Chondrocyte (in vitro differentiated cells): ENCODE data around the gene ZNF775. TPM values are rescaled to one million over a fixed set of nuclear protein-coding genes. Genes with fewer than 3 reads are reported as not detected.

Source experiments
- DNase-seq: peaks from one replicate; pipeline ENCODE4 v3.0.0; 2021; ENCODE audit warnings: mixed read lengths, low spot score
- H3K27ac Mint-ChIP-seq: one replicate; pipeline ENCODE4 v1.8.0; 2021; ENCODE audit warnings: mild to moderate bottlenecking, moderate library complexity, mixed read lengths; ENCODE audit not compliant: unreplicated experiment
- H3K27me3 Mint-ChIP-seq: 2 replicates; pipeline ENCODE4 v1.8.0; 2021; ENCODE audit warnings: low read depth, mixed read lengths
- H3K36me3 Mint-ChIP-seq: 2 replicates; pipeline ENCODE4 v1.8.0; 2021; ENCODE audit warnings: low read depth, mixed read lengths
- H3K4me1 Mint-ChIP-seq: 2 replicates; pipeline ENCODE4 v1.8.0; 2021; ENCODE audit warnings: low read depth, mild to moderate bottlenecking, mixed read lengths
- H3K4me3 Mint-ChIP-seq: one replicate; pipeline ENCODE4 v1.8.0; 2021; ENCODE audit warnings: mild to moderate bottlenecking, moderate library complexity, mixed read lengths; ENCODE audit not compliant: unreplicated experiment
- H3K9me3 Mint-ChIP-seq: 2 replicates; pipeline ENCODE4 v1.8.0; 2021; ENCODE audit warnings: low read depth, mixed read lengths
- CTCF ChIP-seq: fragments of 200-600 bp; sonication (generic); IDR thresholded peaks from 2 replicates; pipeline ENCODE4 v1.5.0; 2021; ENCODE audit warnings: antibody characterized with exemption, mild to moderate bottlenecking, moderate library complexity
- total RNA-seq: library from RNA; stranded (reverse); gene quantifications from 3 replicates; pipeline ENCODE4 v1.2.1, GENCODE V29; 2021

ZNF775 gene
- total RNA-seq, 1 donor from 2014 or later, result 6.0 TPM

GRCh38 chr7:150340875-150341262 is 38.3 kb upstream of the ZNF775 start:
- no peak overlapping the region for H3K27ac Mint-ChIP-seq
- H3K36me3 Mint-ChIP-seq, result peaks cover 2% of the 10 kb centered on the region
- H3K9me3 Mint-ChIP-seq, result peaks cover 7% of the 10 kb centered on the region
- no peak overlapping the region for H3K4me3 Mint-ChIP-seq
- H3K4me1 Mint-ChIP-seq, result peaks cover 21% of the 10 kb centered on the region
- no peak for TF ChIP-seq CTCF
- no peak for DNase-seq
- peaks cover 25% of the 10 kb centered on the region for H3K27me3 Mint-ChIP-seq

GRCh38 chr7:150341263-150342120 is 37.6 kb upstream of the ZNF775 start, which contains the start of gene RARRES2:
Gene RARRES2 (minus strand): TSS chr7:150341629. CDS start chr7:150340609, 1,020 bp downstream.
- Mint-ChIP-seq H3K27me3 (peaks cover 31% of the 10 kb centered on the region), H3K27ac (no peak within 1 kb of the TSS), H3K36me3 (peaks cover 2% of the 10 kb centered on the region), H3K4me1 (peaks cover 21% of the 10 kb centered on the region), H3K4me3 (peak within 1 kb of the TSS; percentile 19), H3K9me3 (peaks cover 7% of the 10 kb centered on the region)
- no peak for DNase-seq
- TF ChIP-seq CTCF, result no peak

DNA sequence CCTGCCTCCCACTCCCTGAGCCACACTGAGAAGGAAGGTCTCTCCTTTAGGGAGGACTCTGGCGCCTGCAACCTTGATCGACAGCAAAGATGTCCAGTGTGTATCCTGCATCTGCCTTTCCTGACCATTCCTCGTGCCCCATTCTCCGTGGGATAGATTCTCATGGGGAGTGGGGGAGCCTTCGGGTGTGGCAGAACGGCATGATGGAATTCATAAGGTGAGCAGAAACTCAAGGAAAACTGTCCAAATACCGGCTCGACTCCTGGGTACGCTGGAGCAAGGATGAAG is 37.1 kb upstream of the ZNF775 start:
- DNase-seq, result no peak
- Mint-ChIP-seq H3K36me3 (peaks cover 2% of the 10 kb centered on the region), H3K4me3 (peak overlapping the region; percentile 9), H3K9me3 (peaks cover 7% of the 10 kb centered on the region), H3K4me1 (peaks cover 21% of the 10 kb centered on the region), H3K27me3 (peaks cover 34% of the 10 kb centered on the region), H3K27ac (no peak overlapping the region)
- TF ChIP-seq CTCF, result no peak

- TF ChIP-seq CTCF, result no peak
- peaks cover 2% of the 10 kb centered on the region for H3K36me3 Mint-ChIP-seq
- H3K9me3 Mint-ChIP-seq, result peaks cover 7% of the 10 kb centered on the region
- H3K4me1 Mint-ChIP-seq, result peaks cover 21% of the 10 kb centered on the region
- peaks cover 37% of the 10 kb centered on the region for H3K27me3 Mint-ChIP-seq
- no peak for DNase-seq
- no peak overlapping the region for H3K27ac Mint-ChIP-seq
- no peak overlapping the region for H3K4me3 Mint-ChIP-seq
Measured at GRCh38 chr7:150343225-150343624, 35.9 kb upstream of the ZNF775 start.

GRCh38 chr7:150344299-150344698 is 34.8 kb upstream of the ZNF775 start:
- Mint-ChIP-seq H3K27ac (no peak overlapping the region), H3K36me3 (peaks cover 2% of the 10 kb centered on the region), H3K4me1 (peaks cover 19% of the 10 kb centered on the region), H3K27me3 (peaks cover 36% of the 10 kb centered on the region), H3K9me3 (peaks cover 7% of the 10 kb centered on the region), H3K4me3 (no peak overlapping the region)
- no peak for DNase-seq
- no peak for TF ChIP-seq CTCF
